ENCODE results near the gene PCDH9.

Gene PCDH9

GRCh38 chr13:67078062-67078461, 152.1 kb downstream of the PCDH9 start:
- DNase-seq: no peak

- no peak for DNase-seq
These were observed 153.0 kb downstream of the PCDH9 start for GRCh38 chr13:67077132-67077531.

- no peak for DNase-seq
These were observed 153.8 kb downstream of the PCDH9 start for GRCh38 chr13:67076378-67076777.

- DNase-seq: no peak
These were observed 154.9 kb downstream of the PCDH9 start for GRCh38 chr13:67075239-67075638.

- DNase-seq: no peak
These were observed 158.1 kb downstream of the PCDH9 start for GRCh38 chr13:67071918-67072598.

GRCh38 chr13:67070306-67070705, 159.8 kb downstream of the PCDH9 start:
- DNase-seq: no peak

GRCh38 chr13:67069117-67069767, 160.9 kb downstream of the PCDH9 start:
- no peak for DNase-seq

- DNase-seq: no peak
These were observed 165.2 kb downstream of the PCDH9 start for GRCh38 chr13:67064920-67065319.

GRCh38 chr13:67063036-67063435, 167.1 kb downstream of the PCDH9 start:
- DNase-seq: no peak

- no peak for DNase-seq
These were observed 168.0 kb downstream of the PCDH9 start for GRCh38 chr13:67062160-67062559.

- DNase-seq: no peak
These were observed 168.4 kb downstream of the PCDH9 start for GRCh38 chr13:67061750-67062149.

- peak; percentile 63 for DNase-seq
These were observed 177.3 kb downstream of the PCDH9 start for GRCh38 chr13:67052550-67053490.

GRCh38 chr13:67049744-67050143, 180.4 kb downstream of the PCDH9 start:
- no peak for DNase-seq

- DNase-seq: no peak
These were observed 181.3 kb downstream of the PCDH9 start for GRCh38 chr13:67048821-67049150.

- peak; percentile 24 for DNase-seq
These were observed 181.9 kb downstream of the PCDH9 start for GRCh38 chr13:67048084-67048820.

GRCh38 chr13:67045357-67045756, 184.8 kb downstream of the PCDH9 start:
- DNase-seq: no peak

- no peak for DNase-seq
These were observed 186.2 kb downstream of the PCDH9 start for GRCh38 chr13:67043901-67044300.

GRCh38 chr13:67042556-67042955, 187.6 kb downstream of the PCDH9 start:
- no peak for DNase-seq

- no peak for DNase-seq
These were observed 193.3 kb downstream of the PCDH9 start for GRCh38 chr13:67036699-67037457.

GRCh38 chr13:67033170-67033569, 197.0 kb downstream of the PCDH9 start:
- DNase-seq: no peak

GRCh38 chr13:67023130-67023876, 206.8 kb downstream of the PCDH9 start:
- DNase-seq: no peak

GRCh38 chr13:67018775-67019174, 211.4 kb downstream of the PCDH9 start:
- no peak for DNase-seq

Measured in NCI-H2171 (cell line).